Measurements from ENCODE around the gene TTC28. TPM values are rescaled to one million over a fixed set of nuclear protein-coding genes. Genes with fewer than 3 reads are reported as not detected.

TTC28 gene
- total RNA-seq, 1 donor from 2014 or later: 65.4 TPM

DNA sequence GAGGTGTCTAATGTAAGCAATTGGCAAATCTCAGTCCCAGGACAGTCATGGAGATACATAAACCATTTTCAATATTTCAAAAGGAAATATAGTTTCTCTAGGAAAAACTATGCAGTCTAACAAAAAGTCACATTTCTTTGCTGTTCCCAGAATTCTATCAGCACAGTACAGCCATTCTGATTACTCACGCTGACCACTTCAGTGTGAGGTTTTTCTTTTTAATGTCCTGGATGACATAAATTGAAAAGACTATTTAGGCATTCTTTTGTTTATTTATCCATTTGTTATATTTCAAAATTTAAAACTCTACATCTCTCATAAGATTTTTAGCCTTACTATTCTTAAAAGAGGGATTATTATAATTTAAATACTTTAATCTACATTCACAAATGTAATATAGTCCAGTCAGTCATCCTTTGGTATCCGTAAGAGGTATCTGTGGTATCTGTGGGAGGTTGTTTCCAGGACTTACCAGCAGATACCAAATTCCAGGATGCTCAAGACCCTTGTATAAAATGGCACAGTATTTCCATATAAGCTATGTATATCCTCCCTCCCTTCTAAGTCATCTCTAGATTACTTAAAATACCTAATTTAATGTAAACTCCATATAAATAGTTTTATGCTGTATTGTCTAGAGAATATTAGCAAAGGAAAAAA lies 429.5 kb downstream of the TTC28 start:
- TF ChIP-seq, protein P1, sequence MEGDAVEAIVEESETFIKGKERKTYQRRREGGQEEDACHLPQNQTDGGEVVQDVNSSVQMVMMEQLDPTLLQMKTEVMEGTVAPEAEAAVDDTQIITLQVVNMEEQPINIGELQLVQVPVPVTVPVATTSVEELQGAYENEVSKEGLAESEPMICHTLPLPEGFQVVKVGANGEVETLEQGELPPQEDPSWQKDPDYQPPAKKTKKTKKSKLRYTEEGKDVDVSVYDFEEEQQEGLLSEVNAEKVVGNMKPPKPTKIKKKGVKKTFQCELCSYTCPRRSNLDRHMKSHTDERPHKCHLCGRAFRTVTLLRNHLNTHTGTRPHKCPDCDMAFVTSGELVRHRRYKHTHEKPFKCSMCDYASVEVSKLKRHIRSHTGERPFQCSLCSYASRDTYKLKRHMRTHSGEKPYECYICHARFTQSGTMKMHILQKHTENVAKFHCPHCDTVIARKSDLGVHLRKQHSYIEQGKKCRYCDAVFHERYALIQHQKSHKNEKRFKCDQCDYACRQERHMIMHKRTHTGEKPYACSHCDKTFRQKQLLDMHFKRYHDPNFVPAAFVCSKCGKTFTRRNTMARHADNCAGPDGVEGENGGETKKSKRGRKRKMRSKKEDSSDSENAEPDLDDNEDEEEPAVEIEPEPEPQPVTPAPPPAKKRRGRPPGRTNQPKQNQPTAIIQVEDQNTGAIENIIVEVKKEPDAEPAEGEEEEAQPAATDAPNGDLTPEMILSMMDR (conservative IDR thresholded peaks at IDR 0.05): no peak
- Mint-ChIP-seq H3K27me3 (ENCODE audit: low read depth) (no peaks in the 10 kb centered on the region), H3K9me3 (no peaks in the 10 kb centered on the region), H3K4me1 (peaks cover 41% of the 10 kb centered on the region), H3K4me3 (no peak overlapping the region), H3K36me3 (ENCODE audit: low read depth) (peaks cover 3% of the 10 kb centered on the region), H3K27ac (ENCODE audit: unreplicated experiment) (no peak overlapping the region)
- DNase-seq (ENCODE audit: low read depth, low spot score): no peak

DNA sequence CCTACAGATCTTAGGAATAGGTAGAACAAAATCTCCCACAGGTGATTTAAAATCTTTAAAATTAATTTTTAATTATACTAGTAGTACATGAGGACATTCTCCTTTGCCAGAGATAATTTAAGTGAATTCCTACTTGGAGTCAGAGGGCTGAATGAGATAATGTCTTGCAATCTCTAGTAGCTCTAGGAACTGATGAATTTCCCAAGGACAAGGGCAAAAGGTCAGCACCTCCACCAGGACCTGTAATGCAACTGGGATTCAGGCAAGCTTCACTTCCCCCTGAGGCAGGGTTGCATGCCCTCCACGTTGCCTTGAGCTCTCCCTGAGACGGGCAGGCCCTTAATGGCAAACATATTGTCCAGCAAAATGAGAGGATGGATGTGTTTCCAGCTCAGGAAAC lies 430.2 kb downstream of the TTC28 start:
- no peak overlapping the region for H3K27ac Mint-ChIP-seq (ENCODE audit: unreplicated experiment)
- H3K4me1 Mint-ChIP-seq: peaks cover 47% of the 10 kb centered on the region
- H3K4me3 Mint-ChIP-seq: no peak overlapping the region
- H3K36me3 Mint-ChIP-seq (ENCODE audit: low read depth): no peaks in the 10 kb centered on the region
- TF ChIP-seq, protein P1 (conservative IDR thresholded peaks at IDR 0.05): no peak
- DNase-seq (ENCODE audit: low read depth, low spot score): no peak
- no peaks in the 10 kb centered on the region for H3K9me3 Mint-ChIP-seq
- H3K27me3 Mint-ChIP-seq (ENCODE audit: low read depth): no peaks in the 10 kb centered on the region

- TF ChIP-seq, protein P1 (conservative IDR thresholded peaks at IDR 0.05): no peak
- Mint-ChIP-seq H3K9me3 (no peaks in the 10 kb centered on the region), H3K27ac (ENCODE audit: unreplicated experiment) (no peak overlapping the region), H3K27me3 (ENCODE audit: low read depth) (no peaks in the 10 kb centered on the region), H3K4me3 (no peak overlapping the region), H3K4me1 (peaks cover 58% of the 10 kb centered on the region), H3K36me3 (ENCODE audit: low read depth) (no peaks in the 10 kb centered on the region)
- no peak for DNase-seq (ENCODE audit: low read depth, low spot score)
Observed at GRCh38 chr22:28247667-28248363, 431.8 kb downstream of the TTC28 start.

DNA sequence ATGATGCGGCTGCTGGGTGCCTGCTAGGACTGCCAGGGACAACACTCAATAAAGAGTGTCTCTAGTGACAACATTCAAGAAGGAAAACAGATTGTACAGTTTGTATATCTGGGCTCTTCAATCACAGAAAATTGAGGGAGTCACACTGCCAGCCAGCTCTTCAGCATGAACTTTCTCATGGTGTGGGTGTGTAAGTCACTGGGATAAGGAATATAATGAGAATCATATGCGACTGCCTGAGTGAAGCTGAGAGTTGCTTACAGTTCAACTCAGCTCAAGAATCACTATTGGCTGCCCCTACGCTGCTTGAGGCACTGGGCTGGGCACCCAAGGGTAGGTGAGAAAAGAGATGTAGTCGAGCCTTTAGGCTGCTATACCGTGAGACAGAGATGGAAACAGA lies 432.5 kb downstream of the TTC28 start:
- H3K9me3 Mint-ChIP-seq: no peaks in the 10 kb centered on the region
- TF ChIP-seq, protein P1 (conservative IDR thresholded peaks at IDR 0.05): no peak
- DNase-seq (ENCODE audit: low read depth, low spot score): no peak
- H3K27me3 Mint-ChIP-seq (ENCODE audit: low read depth): no peaks in the 10 kb centered on the region
- peaks cover 58% of the 10 kb centered on the region for H3K4me1 Mint-ChIP-seq
- no peak overlapping the region for H3K27ac Mint-ChIP-seq (ENCODE audit: unreplicated experiment)
- no peak overlapping the region for H3K4me3 Mint-ChIP-seq
- no peaks in the 10 kb centered on the region for H3K36me3 Mint-ChIP-seq (ENCODE audit: low read depth)

DNA sequence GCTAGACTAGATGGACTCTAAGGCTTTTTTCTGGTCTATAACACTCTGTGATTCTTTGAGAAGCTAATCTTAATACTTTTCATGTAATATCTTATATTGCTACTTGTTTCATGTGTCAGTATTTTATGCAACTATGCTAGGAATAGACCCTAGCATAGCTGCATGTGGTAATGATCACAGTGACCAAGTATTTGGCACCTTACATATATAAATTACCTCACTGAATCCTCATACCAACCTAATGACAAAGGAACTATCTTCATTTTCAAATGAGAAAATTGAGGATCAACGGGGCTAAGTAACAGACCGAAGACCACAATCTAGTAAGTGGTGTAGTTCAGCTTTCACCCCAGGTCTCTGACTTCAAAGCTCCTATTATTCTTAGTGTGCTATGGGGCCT lies 433.2 kb downstream of the TTC28 start:
- no peaks in the 10 kb centered on the region for H3K9me3 Mint-ChIP-seq
- H3K4me3 Mint-ChIP-seq: no peak overlapping the region
- H3K27me3 Mint-ChIP-seq (ENCODE audit: low read depth): no peaks in the 10 kb centered on the region
- no peak for DNase-seq (ENCODE audit: low read depth, low spot score)
- no peaks in the 10 kb centered on the region for H3K36me3 Mint-ChIP-seq (ENCODE audit: low read depth)
- peaks cover 58% of the 10 kb centered on the region for H3K4me1 Mint-ChIP-seq
- TF ChIP-seq, protein P1 (conservative IDR thresholded peaks at IDR 0.05): no peak
- H3K27ac Mint-ChIP-seq (ENCODE audit: unreplicated experiment): no peak overlapping the region
